GM12878 (cell line): ENCODE data around the gene FIBCD1. TPM values are rescaled to one million over a fixed set of nuclear protein-coding genes. Genes with fewer than 3 reads are reported as not detected.

Source experiments
- ATAC-seq: fragments of 200-7000 bp; cut with Tn5 transposase; 3 replicates; pipeline ENCODE4 v1.9.1; 2020; ENCODE audit warnings: mild to moderate bottlenecking, moderate library complexity
- BruUV-seq: library from RNA; stranded (reverse); fragments of 400-500 nt; replicated peaks from 2 replicates; lab custom pipeline; 2021; lab: Mats Ljungman, UMichigan
- CTCF ChIA-PET: fragments of 300-600 bp; sonication (Branson Sonifier 250); formaldehyde crosslinking; extraction: SDS; loops from one replicate; lab custom pipeline; 2021; ENCODE audit warnings: inconsistent platforms; lab: Yijun Ruan, JAX
- POLR2A ChIA-PET: fragments of 350-600 bp; formaldehyde crosslinking; extraction: SDS; loops from one replicate; lab custom pipeline; 2021; ENCODE audit warnings: inconsistent platforms; lab: Charles Lee
- RAD21 ChIA-PET: fragments of 300-600 bp; sonication (Branson Sonifier 250); formaldehyde crosslinking; loops from one replicate; lab custom pipeline; 2023; ENCODE audit warnings: antibody characterized with exemption; ENCODE audit not compliant: unreplicated experiment; lab: Charles Lee
- SMC1A ChIA-PET: fragments of 300-600 bp; sonication (Branson Sonifier 250); formaldehyde crosslinking; loops from one replicate; lab custom pipeline; 2023; ENCODE audit not compliant: unreplicated experiment, uncharacterized antibody; lab: Charles Lee
- DNase-seq: peaks from one replicate; pipeline ENCODE4 v3.0.0-alpha.2; 2011; ENCODE audit warnings: low read depth, low spot score
- FAIRE-seq: peaks from 3 replicates; lab custom pipeline; 2011; peaks lifted over from hg19 to GRCh38; lab: Jason Lieb, UNC
- H2AFZ ChIP-seq: 2 replicates; pipeline ENCODE4 v1.6.0; 2011; ENCODE audit warnings: low read depth, low read length, control low read depth; ENCODE audit not compliant: control insufficient read depth
- H3K27ac ChIP-seq: 2 replicates; pipeline ENCODE4 v1.5.1; 2011; ENCODE audit warnings: control low read depth; ENCODE audit not compliant: control insufficient read depth, insufficient read depth
- H3K27me3 ChIP-seq, 2 experiments: replicated peaks in 1 of 2; 2 replicates each; pipeline versions ENCODE4 v1.6.0 to v1.6.1; 2011; ENCODE audit warnings: low read length in 1 of 2; ENCODE audit not compliant: control insufficient read depth in 2 of 2, insufficient read depth in 2 of 2
- H3K36me3 ChIP-seq, 2 experiments: 2 replicates each; pipeline ENCODE4 v1.5.1; 2011; ENCODE audit warnings: low read length in 1 of 2; ENCODE audit not compliant: control insufficient read depth in 2 of 2, insufficient read depth in 2 of 2
- H3K4me1 ChIP-seq: 2 replicates; pipeline ENCODE4 v1.6.1; 2011; ENCODE audit warnings: mild to moderate bottlenecking, low read length, moderate library complexity, mixed read lengths; ENCODE audit not compliant: control insufficient read depth, insufficient read depth
- H3K4me2 ChIP-seq: 2 replicates; pipeline ENCODE4 v1.6.0; 2011; ENCODE audit warnings: control low read depth; ENCODE audit not compliant: control insufficient read depth, insufficient read depth
- H3K4me3 ChIP-seq: fragments of 200-600 bp; sonication (generic); 2 replicates; pipeline ENCODE4 v1.5.1; 2016
- H3K79me2 ChIP-seq: 2 replicates; pipeline ENCODE4 v1.6.0; 2011; ENCODE audit warnings: low read length; ENCODE audit not compliant: control insufficient read depth, insufficient read depth
- H3K9ac ChIP-seq: 2 replicates; pipeline ENCODE4 v1.8.0; 2011; ENCODE audit warnings: low read length, control low read depth, mixed read lengths; ENCODE audit not compliant: control insufficient read depth, insufficient read depth
- H3K9me3 ChIP-seq: replicated peaks from 3 replicates; pipeline ENCODE4 v1.5.1; 2011; ENCODE audit warnings: mild to moderate bottlenecking, low read length; ENCODE audit not compliant: control insufficient read depth, insufficient read depth
- H4K20me1 ChIP-seq: 2 replicates; pipeline ENCODE4 v1.6.0; 2011; ENCODE audit not compliant: control insufficient read depth, insufficient read depth
- BHLHE40 ChIP-seq, 2 experiments: fragments of 450-650 bp in 1 of 2; IDR thresholded peaks; 2 replicates each; pipeline ENCODE4 v1.6.1; 2011 to 2017; ENCODE audit warnings: low read depth in 2 of 2, borderline replicate concordance in 1 of 2, improper control_type of control experiment in 1 of 2, low read length in 1 of 2, mild to moderate bottlenecking in 1 of 2
- CBX3 ChIP-seq: fragments of 200-600 bp; sonication (generic); IDR thresholded peaks from 2 replicates; pipeline ENCODE4 v1.6.1; 2016; ENCODE audit warnings: low read depth, borderline replicate concordance
- CEBPB ChIP-seq, 2 experiments: fragments of 150-350 bp in 1 of 2; IDR thresholded peaks; 2 replicates each; pipeline ENCODE4 v1.6.1; 2012 to 2014; ENCODE audit warnings: low read depth in 2 of 2, low read length in 2 of 2, borderline replicate concordance in 1 of 2, inconsistent platforms in 1 of 2
- ETV6 ChIP-seq, 2 experiments: fragments of 450-650 bp in 1 of 2; IDR thresholded peaks in 1 of 2; conservative IDR thresholded peaks in 1 of 2; 2 replicates each; pipeline ENCODE4 v1.6.1; 2014; ENCODE audit warnings: antibody characterized with exemption in 1 of 2, borderline replicate concordance in 1 of 2, low read depth in 1 of 2, mild to moderate bottlenecking in 1 of 2, moderate library complexity in 1 of 2
- SMAD1 ChIP-seq: fragments of 450-650 bp; IDR thresholded peaks from 2 replicates; pipeline ENCODE4 v1.6.1; 2018; ENCODE audit warnings: mild to moderate bottlenecking, low read depth; ENCODE audit not compliant: partially characterized antibody
- SREBF1 ChIP-seq: IDR thresholded peaks from 2 replicates; pipeline ENCODE4 v1.6.1; 2012; ENCODE audit warnings: mild to moderate bottlenecking, low read length
- ZSCAN29 ChIP-seq: fragments of 450-650 bp; IDR thresholded peaks from 2 replicates; pipeline ENCODE4 v1.6.1; 2017; ENCODE audit warnings: mild to moderate bottlenecking, moderate library complexity
- WGBS: methylation state at CpG from one replicate; pipeline ENCODE4 v1.1.6; 2016; ENCODE audit warnings: low lambda C conversion rate; ENCODE audit not compliant: insufficient replicate concordance, insufficient coverage; ENCODE audit errors: missing lambda C conversion rate; 5-methylcytosine and 5-hydroxymethylcytosine counted together
- in situ Hi-C: fragments of 300-500 bp; cut with MboI; formaldehyde crosslinking; loops from 9 replicates; pipeline ENCODE4 v1.14.3; 2018; ENCODE audit warnings: mixed read lengths
- intact Hi-C: fragments of 100-400 bp; cut with micrococcal nuclease; formaldehyde crosslinking; loops from one replicate; pipeline ENCODE4 v1.14.2; 2022; ENCODE audit not compliant: unreplicated experiment
- polyA plus RNA-seq, 11 experiments: library from polyadenylated mRNA; depleted of rRNA in 4 of 11; unstranded in 6 of 11; stranded (reverse) in 5 of 11; fragments of >200 nt; fragmentation: Nextera tagmentation in 4 of 11; fragmentation: Illumina TruSeq in 1 of 11; extraction: Ambion mirVana in 4 of 11; extraction: Trizol in 1 of 11; gene quantifications; 1 replicate in 1 of 11; 2 replicates in 10 of 11; pipeline versions ENCODE4 v1.2.1 to v1.2.3, GENCODE V29; 2011 to 2016; ENCODE audit warnings: inconsistent platforms in 2 of 11, missing spikeins in 2 of 11, low read depth in 1 of 11
- total RNA-seq, 4 experiments: library from RNA; depleted of rRNA in 3 of 4; stranded (reverse); fragments of >200 nt in 3 of 4; fragmentation: Illumina TruSeq in 1 of 4; extraction: Trizol in 1 of 4; gene quantifications; 2 replicates each; pipeline versions ENCODE4 v1.2.1 to v1.2.3, GENCODE V29; 2013 to 2021
- TF ChIP-seq, protein P1 (sequence below): fragments of 450-650 bp; IDR thresholded peaks from 2 replicates; pipeline ENCODE4 v1.6.1; 2016; ENCODE audit warnings: mild to moderate bottlenecking
- TF ChIP-seq, protein P2 (sequence below): fragments of 450-650 bp; IDR thresholded peaks from 2 replicates; pipeline ENCODE4 v1.6.1; 2017; ENCODE audit warnings: borderline replicate concordance

The FIBCD1 gene
- total and polyA plus RNA-seq, 10 of the 15 experiments (the other 5 are each of a cell fraction or from before 2014, with no cell fraction given): 0.04 to 0.95 (median 0.25) TPM; not detected in 6

DNA sequence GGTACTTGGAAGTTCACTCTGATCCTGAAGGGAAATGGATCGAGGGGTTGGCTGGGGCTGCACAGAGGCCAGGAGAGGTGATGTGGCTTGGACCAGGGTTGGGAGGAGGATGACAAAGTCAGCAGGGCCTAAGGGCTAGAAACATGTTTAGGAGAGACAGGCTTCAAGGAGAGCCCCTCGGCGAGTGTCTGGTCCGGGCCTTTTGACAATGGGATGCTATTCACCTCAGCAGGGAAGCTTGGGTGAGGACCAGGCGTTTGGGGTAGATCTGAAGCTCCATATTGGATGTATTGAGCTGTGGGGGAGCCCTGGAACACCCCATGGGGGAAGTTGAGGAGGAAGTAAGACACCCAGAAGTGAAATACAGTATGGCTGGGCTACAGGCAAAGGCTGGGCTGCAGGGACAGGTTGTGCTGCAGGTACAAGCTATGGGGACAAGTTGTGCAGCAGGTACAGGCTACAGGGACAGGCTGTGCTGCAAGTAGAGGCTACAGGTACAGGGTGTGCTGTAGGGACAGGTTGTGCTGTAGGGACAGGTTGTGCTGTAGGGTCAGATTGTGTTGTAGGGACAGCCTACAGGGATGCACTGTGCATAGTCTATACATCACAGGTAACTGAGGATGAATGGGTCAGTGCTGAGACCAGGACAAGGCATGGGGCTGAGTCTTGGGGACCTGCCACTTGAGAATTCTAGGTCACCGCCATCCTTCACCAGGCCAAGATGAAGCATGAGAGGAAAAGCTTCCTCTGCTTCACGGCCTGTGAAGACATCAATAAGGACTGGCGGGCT lies 22.7 kb upstream of the FIBCD1 start:
- no peaks in the 10 kb centered on the region for H4K20me1 ChIP-seq
- H3K9ac ChIP-seq: no peak overlapping the region
- DNase-seq (no peak), FAIRE-seq (no peak), ATAC-seq (no peak)
- ChIA-PET CTCF (no interaction called here), SMC1A (no interaction called here), RAD21 (no interaction called here), POLR2A (interaction anchor here (0.5 kb wide), 1 partner anchor 143 kb away, joined by 4 read pairs; no protein-coding TSS in a partner anchor)
- H3K4me2 ChIP-seq: no peak overlapping the region
- no peaks in the 10 kb centered on the region for H3K27me3 ChIP-seq
- no peaks in the 10 kb centered on the region for H3K36me3 ChIP-seq
- in situ Hi-C loops (no loop called here), intact Hi-C loops (no loop called here)
- 48% methylated on average over 8 of the region's 8 CpGs for WGBS
- no peak overlapping the region for H3K27ac ChIP-seq
- no peaks in the 10 kb centered on the region for H3K4me1 ChIP-seq
- no peaks in the 10 kb centered on the region for H3K79me2 ChIP-seq
- H2AFZ ChIP-seq: no peak overlapping the region
- no peak overlapping the region for H3K4me3 ChIP-seq
- TF ChIP-seq CEBPB (IDR thresholded peaks at IDR 0.05; ENCODE audit: borderline replicate concordance in 1 of 2, low read depth in 2 of 2, low read length in 2 of 2) (no peak), ETV6 (conservative IDR thresholded peaks at IDR 0.05 in 1 of 2, IDR thresholded peaks at IDR 0.05 in 1 of 2; ENCODE audit: borderline replicate concordance in 1 of 2, low read depth in 1 of 2) (no peak)
- no TSS peak for BruUV-seq
- peaks cover 2% of the 10 kb centered on the region; the same call in 2 of the 3 replicates for H3K9me3 ChIP-seq

- no peak for FAIRE-seq
- DNase-seq: no peak
- no peak for ATAC-seq
- intact Hi-C loops (no loop called here), in situ Hi-C loops (no loop called here)
- CTCF ChIA-PET: no interaction called here
- no peak overlapping the region for H3K9ac ChIP-seq
- no peaks in the 10 kb centered on the region for H3K4me1 ChIP-seq
- WGBS: 24% methylated on average over 14 of the region's 14 CpGs
- POLR2A ChIA-PET: no interaction called here
- peaks cover 2% of the 10 kb centered on the region; the same call in 2 of the 3 replicates for H3K9me3 ChIP-seq
- no peaks in the 10 kb centered on the region for H3K79me2 ChIP-seq
- H3K4me3 ChIP-seq: no peak overlapping the region
- BruUV-seq: no TSS peak
- RAD21 ChIA-PET: no interaction called here
- no peaks in the 10 kb centered on the region for H4K20me1 ChIP-seq
- H3K27ac ChIP-seq: no peak overlapping the region
- no peak overlapping the region for H2AFZ ChIP-seq
- H3K4me2 ChIP-seq: no peak overlapping the region
- H3K36me3 ChIP-seq: no peaks in the 10 kb centered on the region
- no peaks in the 10 kb centered on the region for H3K27me3 ChIP-seq
- SMC1A ChIA-PET: no interaction called here
- TF ChIP-seq ZSCAN29 (no peak), SMAD1 (no peak), BHLHE40 (IDR thresholded peaks at IDR 0.05; ENCODE audit: borderline replicate concordance in 1 of 2, low read depth in 2 of 2, low read length in 1 of 2) (no peak), CBX3 (no peak), SREBF1 (no peak)
- TF ChIP-seq, protein P1, sequence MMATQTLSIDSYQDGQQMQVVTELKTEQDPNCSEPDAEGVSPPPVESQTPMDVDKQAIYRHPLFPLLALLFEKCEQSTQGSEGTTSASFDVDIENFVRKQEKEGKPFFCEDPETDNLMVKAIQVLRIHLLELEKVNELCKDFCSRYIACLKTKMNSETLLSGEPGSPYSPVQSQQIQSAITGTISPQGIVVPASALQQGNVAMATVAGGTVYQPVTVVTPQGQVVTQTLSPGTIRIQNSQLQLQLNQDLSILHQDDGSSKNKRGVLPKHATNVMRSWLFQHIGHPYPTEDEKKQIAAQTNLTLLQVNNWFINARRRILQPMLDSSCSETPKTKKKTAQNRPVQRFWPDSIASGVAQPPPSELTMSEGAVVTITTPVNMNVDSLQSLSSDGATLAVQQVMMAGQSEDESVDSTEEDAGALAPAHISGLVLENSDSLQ: no peak
- TF ChIP-seq, protein P2, sequence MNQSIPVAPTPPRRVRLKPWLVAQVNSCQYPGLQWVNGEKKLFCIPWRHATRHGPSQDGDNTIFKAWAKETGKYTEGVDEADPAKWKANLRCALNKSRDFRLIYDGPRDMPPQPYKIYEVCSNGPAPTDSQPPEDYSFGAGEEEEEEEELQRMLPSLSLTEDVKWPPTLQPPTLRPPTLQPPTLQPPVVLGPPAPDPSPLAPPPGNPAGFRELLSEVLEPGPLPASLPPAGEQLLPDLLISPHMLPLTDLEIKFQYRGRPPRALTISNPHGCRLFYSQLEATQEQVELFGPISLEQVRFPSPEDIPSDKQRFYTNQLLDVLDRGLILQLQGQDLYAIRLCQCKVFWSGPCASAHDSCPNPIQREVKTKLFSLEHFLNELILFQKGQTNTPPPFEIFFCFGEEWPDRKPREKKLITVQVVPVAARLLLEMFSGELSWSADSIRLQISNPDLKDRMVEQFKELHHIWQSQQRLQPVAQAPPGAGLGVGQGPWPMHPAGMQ: no peak
These were observed 21.7 kb upstream of the FIBCD1 start for GRCh38 chr9:130960522-130961378.
